Natural killer cell (primary cell): ENCODE data around the gene LAPTM5. TPM values are rescaled to one million over a fixed set of nuclear protein-coding genes. Genes with fewer than 3 reads are reported as not detected.

ENCODE experiments used
- ATAC-seq, 3 donors: fragments of 150-1000 bp in 2 of 3; fragments of 200-7000 bp in 1 of 3; cut with Tn5 transposase; 1 replicate in 1 of 3; 2 replicates in 2 of 3; pipeline ENCODE4 v1.10.0; 2021; ENCODE audit warnings: mild to moderate bottlenecking in 2 of 3, moderate library complexity in 2 of 3
- DNase-seq, 2 donors: peaks; one replicate each; pipeline versions ENCODE4 v3.0.0 to v3.0.0-alpha.2; 2013 to 2021; ENCODE audit warnings: mixed read lengths in 1 of 2
- H3K27ac ChIP-seq: one replicate; pipeline ENCODE4 v1.5.1; 2013; ENCODE audit warnings: mild to moderate bottlenecking, low read length
- H3K27me3 ChIP-seq: one replicate; pipeline ENCODE4 v1.6.1; 2013; ENCODE audit warnings: low read length; ENCODE audit not compliant: control insufficient read depth, insufficient read depth
- H3K36me3 ChIP-seq: one replicate; pipeline ENCODE4 v1.6.1; 2013; ENCODE audit warnings: low read length; ENCODE audit not compliant: control insufficient read depth, insufficient read depth
- H3K4me1 ChIP-seq: one replicate; pipeline ENCODE4 v1.6.1; 2013; ENCODE audit warnings: low read length; ENCODE audit not compliant: control insufficient read depth, insufficient read depth
- H3K4me3 ChIP-seq: one replicate; pipeline ENCODE4 v1.5.1; 2013; ENCODE audit warnings: low read length
- H3K9me3 ChIP-seq: one replicate; pipeline ENCODE4 v1.6.1; 2013; ENCODE audit warnings: low read length; ENCODE audit not compliant: control insufficient read depth, insufficient read depth
- H3K27ac Mint-ChIP-seq, 2 donors: one replicate each; pipeline ENCODE4 v1.8.0; 2022; ENCODE audit warnings: mild to moderate bottlenecking in 2 of 2, mixed read lengths in 2 of 2, moderate library complexity in 1 of 2
- H3K27me3 Mint-ChIP-seq, 2 donors: one replicate each; pipeline ENCODE4 v1.8.0; 2022; ENCODE audit warnings: low read depth in 2 of 2, mixed read lengths in 2 of 2
- H3K36me3 Mint-ChIP-seq: one replicate; pipeline ENCODE4 v1.8.0; 2022; ENCODE audit warnings: mixed read lengths
- H3K4me1 Mint-ChIP-seq, 2 donors: one replicate each; pipeline ENCODE4 v1.8.0; 2022; ENCODE audit warnings: mixed read lengths in 2 of 2
- H3K4me3 Mint-ChIP-seq: one replicate; pipeline ENCODE4 v1.8.0; 2022; ENCODE audit warnings: mild to moderate bottlenecking, moderate library complexity, mixed read lengths
- H3K9me3 Mint-ChIP-seq, 2 donors: one replicate each; pipeline ENCODE4 v1.8.0; 2022; ENCODE audit warnings: mixed read lengths in 2 of 2
- CTCF ChIP-seq: fragments of 200-600 bp; IDR thresholded peaks from one replicate; pipeline ENCODE4 v1.8.0; 2022; ENCODE audit warnings: antibody characterized with exemption
- WGBS: methylation state at CpG from one replicate; pipeline ENCODE4 v1.1.7; 2013; ENCODE audit warnings: missing lambda C conversion rate; ENCODE audit not compliant: insufficient coverage; 5-methylcytosine and 5-hydroxymethylcytosine counted together
- intact Hi-C: fragments of 100-400 bp; cut with micrococcal nuclease; formaldehyde crosslinking; loops from one replicate; pipeline ENCODE4 v1.14.2; 2022
- total RNA-seq, 4 donors: library from RNA; stranded (reverse); fragments of 120-200 nt in 1 of 4; gene quantifications; one replicate each; pipeline versions ENCODE4 v1.2.3 to v1.2.4, GENCODE V29; 2013 to 2022

Gene LAPTM5
- total RNA-seq, 3 donors from 2014 or later (not counting 1 experiment from before 2014, with no cell fraction given) = 520 to 674 (median 533) TPM

GRCh38 chr1:30715886-30716285 is 41.7 kb downstream of the LAPTM5 start:
- Mint-ChIP-seq H3K27me3 (peaks cover 0 to 10% of the 10 kb centered on the region in 2 donors), H3K4me3 (no peak overlapping the region), H3K9me3 (no peaks in the 10 kb centered on the region), H3K36me3 (no peaks in the 10 kb centered on the region), H3K27ac (no peak overlapping the region), H3K4me1 (peaks cover 0 to 15% of the 10 kb centered on the region in 2 donors)
- Histone ChIP-seq H3K4me1 (peaks cover 30% of the 10 kb centered on the region), H3K36me3 (no peaks in the 10 kb centered on the region), H3K27me3 (no peaks in the 10 kb centered on the region), H3K27ac (no peak overlapping the region), H3K9me3 (peaks cover 10% of the 10 kb centered on the region), H3K4me3 (no peak overlapping the region)
- TF ChIP-seq CTCF = no peak
- DNase-seq = peak in 1 of 2 donors; percentile 12
- no peak for ATAC-seq
- intact Hi-C loops = no loop called here
- WGBS = 98% methylated on average over 11 of the region's 11 CpGs

GRCh38 chr1:30715216-30715615 is 42.4 kb downstream of the LAPTM5 start:
- H3K4me3 ChIP-seq = no peak overlapping the region
- no peaks in the 10 kb centered on the region for H3K36me3 Mint-ChIP-seq

GRCh38 chr1:30714536-30715090 is 43.0 kb downstream of the LAPTM5 start:
- Histone ChIP-seq H3K4me3 (no peak overlapping the region), H3K27ac (no peak overlapping the region), H3K27me3 (no peaks in the 10 kb centered on the region), H3K4me1 (peaks cover 18% of the 10 kb centered on the region), H3K9me3 (peaks cover 10% of the 10 kb centered on the region), H3K36me3 (no peaks in the 10 kb centered on the region)
- ATAC-seq = no peak
- no peaks in the 10 kb centered on the region for H3K9me3 Mint-ChIP-seq
- H3K4me3 Mint-ChIP-seq = no peak overlapping the region
- H3K4me1 Mint-ChIP-seq = peaks cover 0 to 15% of the 10 kb centered on the region in 2 donors
- no peak overlapping the region for H3K27ac Mint-ChIP-seq
- no peaks in the 10 kb centered on the region for H3K36me3 Mint-ChIP-seq
- H3K27me3 Mint-ChIP-seq = peaks cover 0 to 10% of the 10 kb centered on the region in 2 donors
- no peak for DNase-seq
- intact Hi-C loops = no loop called here
- no peak for TF ChIP-seq CTCF
- 91% methylated on average over 8 of the region's 8 CpGs for WGBS

More at GRCh38 chr1:30715216-30715615, 42.4 kb downstream of the LAPTM5 start:
- ATAC-seq (no peak), DNase-seq (peak in 1 of 2 donors; percentile 38)
- TF ChIP-seq CTCF = no peak
- H3K4me1 ChIP-seq = peaks cover 24% of the 10 kb centered on the region
- no peak overlapping the region for H3K27ac ChIP-seq
- intact Hi-C loops = no loop called here
- Mint-ChIP-seq H3K4me3 (no peak overlapping the region), H3K9me3 (no peaks in the 10 kb centered on the region), H3K27ac (no peak overlapping the region), H3K27me3 (peaks cover 0 to 10% of the 10 kb centered on the region in 2 donors), H3K4me1 (peaks cover 0 to 15% of the 10 kb centered on the region in 2 donors)
- H3K9me3 ChIP-seq = peaks cover 10% of the 10 kb centered on the region
- 100% methylated on average over 1 of the region's 2 CpGs for WGBS
- no peaks in the 10 kb centered on the region for H3K27me3 ChIP-seq
- no peaks in the 10 kb centered on the region for H3K36me3 ChIP-seq

GRCh38 chr1:30714025-30714424 is 43.5 kb downstream of the LAPTM5 start:
- Histone ChIP-seq H3K4me3 (no peak overlapping the region), H3K36me3 (no peaks in the 10 kb centered on the region), H3K4me1 (peaks cover 12% of the 10 kb centered on the region), H3K9me3 (peaks cover 10% of the 10 kb centered on the region), H3K27me3 (no peaks in the 10 kb centered on the region), H3K27ac (no peak overlapping the region)
- ATAC-seq = no peak
- H3K27me3 Mint-ChIP-seq = peaks cover 0 to 10% of the 10 kb centered on the region in 2 donors
- no peak for TF ChIP-seq CTCF
- H3K4me3 Mint-ChIP-seq = no peak overlapping the region
- no peak overlapping the region for H3K27ac Mint-ChIP-seq
- intact Hi-C loops = no loop called here
- WGBS = 92% methylated on average over 3 of the region's 4 CpGs
- no peaks in the 10 kb centered on the region for H3K9me3 Mint-ChIP-seq
- DNase-seq = no peak
- H3K4me1 Mint-ChIP-seq = peaks cover 0 to 9% of the 10 kb centered on the region in 2 donors
- no peaks in the 10 kb centered on the region for H3K36me3 Mint-ChIP-seq
